Osteoblast (primary cell): ENCODE results near the gene STK40. TPM values are rescaled to one million over a fixed set of nuclear protein-coding genes. Genes with fewer than 3 reads are reported as not detected.

Experiments
- DNase-seq: peaks from one replicate; pipeline ENCODE4 v3.0.0; 2011; ENCODE audit warnings: low spot score, mixed read lengths; ENCODE audit not compliant: insufficient read length; ENCODE audit errors: missing footprints
- H2AFZ ChIP-seq: 2 replicates; pipeline ENCODE4 v1.6.0; 2011; ENCODE audit warnings: mild to moderate bottlenecking, low read length
- H3K27ac ChIP-seq: 2 replicates; pipeline ENCODE4 v1.5.1; 2011; ENCODE audit warnings: mild to moderate bottlenecking, low read depth, low read length, moderate library complexity
- H3K27me3 ChIP-seq: 2 replicates; pipeline ENCODE4 v1.6.0; 2012; ENCODE audit warnings: mild to moderate bottlenecking, control low read depth, inconsistent platforms, low read length, moderate library complexity; ENCODE audit not compliant: insufficient read depth
- H3K36me3 ChIP-seq: 2 replicates; pipeline ENCODE4 v1.5.1; 2011; ENCODE audit warnings: mild to moderate bottlenecking, low read length, control low read depth, moderate library complexity; ENCODE audit not compliant: insufficient read depth
- H3K4me1 ChIP-seq: 2 replicates; pipeline ENCODE4 v1.5.1; 2011; ENCODE audit warnings: mild to moderate bottlenecking, low read length, control low read depth, moderate library complexity; ENCODE audit not compliant: insufficient read depth
- H3K4me2 ChIP-seq: 2 replicates; pipeline ENCODE4 v1.6.0; 2011; ENCODE audit warnings: mild to moderate bottlenecking, low read length; ENCODE audit not compliant: insufficient read depth
- H3K4me3 ChIP-seq: fragments of 200-600 bp; sonication (generic); 3 replicates; pipeline ENCODE4 v1.5.1; 2012; ENCODE audit warnings: mild to moderate bottlenecking, low read length, inconsistent platforms; ENCODE audit not compliant: insufficient read depth
- H3K79me2 ChIP-seq: 2 replicates; pipeline ENCODE4 v1.6.0; 2012; ENCODE audit warnings: mild to moderate bottlenecking, low read length, control low read depth, inconsistent platforms; ENCODE audit not compliant: insufficient read depth
- H3K9me3 ChIP-seq: 2 replicates; pipeline ENCODE4 v1.5.1; 2011; ENCODE audit warnings: low read depth, low read length, control low read depth
- H4K20me1 ChIP-seq: 2 replicates; pipeline ENCODE4 v1.6.0; 2012; ENCODE audit warnings: mild to moderate bottlenecking, low read length, control low read depth; ENCODE audit not compliant: insufficient read depth
- CTCF ChIP-seq: IDR thresholded peaks from 2 replicates; pipeline ENCODE4 v1.5.1; 2011; ENCODE audit warnings: mild to moderate bottlenecking, low read depth, low read length, moderate library complexity; ENCODE audit errors: extremely low read depth
- total RNA-seq: library from RNA; depleted of rRNA; stranded (reverse); fragments of >200 nt; gene quantifications from 2 replicates; pipeline ENCODE4 v1.2.3, GENCODE V29; 2012

Gene STK40
- total RNA-seq, 1 donor, result 11.9 TPM

GRCh38 chr1:36411674-36412648 is 26.2 kb upstream of the STK40 start:
- H3K4me3 ChIP-seq, result no peak overlapping the region
- DNase-seq, result no peak
- no peak overlapping the region for H2AFZ ChIP-seq

GRCh38 chr1:36408479-36408878 is 22.8 kb upstream of the STK40 start:
- Histone ChIP-seq H3K79me2 (no peaks in the 10 kb centered on the region), H3K36me3 (no peaks in the 10 kb centered on the region), H3K4me3 (no peak overlapping the region), H3K9me3 (no peaks in the 10 kb centered on the region), H3K4me1 (no peaks in the 10 kb centered on the region), H4K20me1 (no peaks in the 10 kb centered on the region), H3K27ac (no peak overlapping the region), H3K27me3 (no peaks in the 10 kb centered on the region), H3K4me2 (no peak overlapping the region), H2AFZ (no peak overlapping the region)
- no peak for TF ChIP-seq CTCF
- no peak for DNase-seq

More at GRCh38 chr1:36411674-36412648, 26.2 kb upstream of the STK40 start:
- H3K27me3 ChIP-seq, result no peaks in the 10 kb centered on the region
- H3K79me2 ChIP-seq, result no peaks in the 10 kb centered on the region
- no peaks in the 10 kb centered on the region for H3K36me3 ChIP-seq
- H3K9me3 ChIP-seq, result no peaks in the 10 kb centered on the region
- no peaks in the 10 kb centered on the region for H4K20me1 ChIP-seq
- H3K4me1 ChIP-seq, result no peaks in the 10 kb centered on the region
- peak; percentile 16 for TF ChIP-seq CTCF
- H3K4me2 ChIP-seq, result no peak overlapping the region
- no peak overlapping the region for H3K27ac ChIP-seq

GRCh38 chr1:36406440-36406839 is 20.7 kb upstream of the STK40 start:
- Histone ChIP-seq H3K9me3 (no peaks in the 10 kb centered on the region), H3K27ac (no peak overlapping the region), H3K4me2 (no peak overlapping the region), H3K4me1 (peaks cover 6% of the 10 kb centered on the region), H3K36me3 (no peaks in the 10 kb centered on the region), H3K27me3 (no peaks in the 10 kb centered on the region), H3K79me2 (peaks cover 10% of the 10 kb centered on the region), H2AFZ (no peak overlapping the region), H3K4me3 (no peak overlapping the region), H4K20me1 (no peaks in the 10 kb centered on the region)
- no peak for TF ChIP-seq CTCF
- no peak for DNase-seq

- H3K4me2 ChIP-seq, result no peak overlapping the region
- peaks cover 13% of the 10 kb centered on the region for H3K79me2 ChIP-seq
- H3K4me3 ChIP-seq, result no peak overlapping the region
- no peak overlapping the region for H2AFZ ChIP-seq
- H3K36me3 ChIP-seq, result no peaks in the 10 kb centered on the region
- no peak for TF ChIP-seq CTCF
- H3K4me1 ChIP-seq, result peaks cover 13% of the 10 kb centered on the region
- H4K20me1 ChIP-seq, result no peaks in the 10 kb centered on the region
- H3K27ac ChIP-seq, result no peak overlapping the region
- no peak for DNase-seq
- H3K27me3 ChIP-seq, result no peaks in the 10 kb centered on the region
- no peaks in the 10 kb centered on the region for H3K9me3 ChIP-seq
These were observed 16.8 kb upstream of the STK40 start for GRCh38 chr1:36402504-36402890.
